H9 (cell line): ENCODE data around the gene SHE. TPM values are rescaled to one million over a fixed set of nuclear protein-coding genes. Genes with fewer than 3 reads are reported as not detected.

Experiments
- DNase-seq: peaks from one replicate; pipeline ENCODE4 v3.0.0-alpha.2; 2017
- H2AFZ ChIP-seq: one replicate; pipeline ENCODE4 v1.6.1; 2013; ENCODE audit warnings: mild to moderate bottlenecking, low read length, control low read depth, moderate library complexity
- H2AK5ac ChIP-seq: 2 replicates; pipeline ENCODE4 v1.6.1; 2013; ENCODE audit warnings: low read length, control low read depth, mixed read lengths; ENCODE audit not compliant: insufficient read length
- H2BK120ac ChIP-seq: one replicate; pipeline ENCODE4 v1.6.1; 2013; ENCODE audit warnings: low read depth, mild to moderate bottlenecking, low read length, control low read depth, inconsistent platforms; ENCODE audit not compliant: poor library complexity, severe bottlenecking
- H2BK12ac ChIP-seq: 2 replicates; pipeline ENCODE4 v1.6.1; 2013; ENCODE audit warnings: low read length, control low read depth, mixed read lengths, low read depth; ENCODE audit not compliant: insufficient read length
- H2BK15ac ChIP-seq: 2 replicates; pipeline ENCODE4 v1.6.1; 2013; ENCODE audit warnings: low read depth, low read length, control low read depth
- H2BK20ac ChIP-seq: one replicate; pipeline ENCODE4 v1.6.1; 2013; ENCODE audit warnings: low read depth, mild to moderate bottlenecking, low read length, control low read depth, inconsistent platforms; ENCODE audit not compliant: poor library complexity, severe bottlenecking
- H2BK5ac ChIP-seq: 2 replicates; pipeline ENCODE4 v1.6.1; 2013; ENCODE audit warnings: low read length, control low read depth, mixed read lengths; ENCODE audit not compliant: insufficient read length
- H3K14ac ChIP-seq: 2 replicates; pipeline ENCODE4 v1.6.1; 2013; ENCODE audit warnings: low read length, control low read depth; ENCODE audit not compliant: insufficient read depth
- H3K18ac ChIP-seq: 2 replicates; pipeline ENCODE4 v1.6.1; 2013; ENCODE audit warnings: low read depth, mild to moderate bottlenecking, mixed read lengths, low read length, control low read depth; ENCODE audit not compliant: insufficient read length
- H3K23ac ChIP-seq: 2 replicates; pipeline ENCODE4 v1.6.1; 2013; ENCODE audit warnings: low read length, control low read depth, mixed read lengths, low read depth; ENCODE audit not compliant: insufficient read length
- H3K23me2 ChIP-seq: 2 replicates; pipeline ENCODE4 v1.6.1; 2013; ENCODE audit warnings: low read depth, mild to moderate bottlenecking, mixed read lengths, low read length, control low read depth; ENCODE audit not compliant: insufficient read length, poor library complexity, severe bottlenecking
- H3K27ac ChIP-seq: 2 replicates; pipeline ENCODE4 v1.5.1; 2013; ENCODE audit warnings: low read length, control low read depth, mixed read lengths, low read depth; ENCODE audit not compliant: insufficient read length
- H3K27me3 ChIP-seq: 2 replicates; pipeline ENCODE4 v1.6.1; 2013; ENCODE audit warnings: low read length, control low read depth, inconsistent platforms; ENCODE audit not compliant: insufficient read depth
- H3K4ac ChIP-seq: 2 replicates; pipeline ENCODE4 v1.6.1; 2013; ENCODE audit warnings: low read depth, mild to moderate bottlenecking, control low read depth, inconsistent platforms, low read length, moderate library complexity
- H3K4me1 ChIP-seq: 2 replicates; pipeline ENCODE4 v1.6.1; 2013; ENCODE audit warnings: low read length, control low read depth, inconsistent platforms; ENCODE audit not compliant: insufficient read depth
- H3K4me2 ChIP-seq: 2 replicates; pipeline ENCODE4 v1.6.1; 2013; ENCODE audit warnings: low read length, control low read depth, mixed read lengths; ENCODE audit not compliant: insufficient read length, insufficient read depth
- H3K56ac ChIP-seq: 2 replicates; pipeline ENCODE4 v1.6.1; 2013; ENCODE audit warnings: low read depth, mild to moderate bottlenecking, mixed read lengths, low read length, control low read depth; ENCODE audit not compliant: insufficient read length
- H3K79me1 ChIP-seq: 2 replicates; pipeline ENCODE4 v1.6.1; 2013; ENCODE audit warnings: low read depth, mild to moderate bottlenecking, moderate library complexity, low read length, control low read depth, inconsistent platforms; ENCODE audit not compliant: insufficient read depth, poor library complexity, severe bottlenecking
- H3K79me2 ChIP-seq: 2 replicates; pipeline ENCODE4 v1.6.1; 2013; ENCODE audit warnings: low read length, control low read depth, inconsistent platforms; ENCODE audit not compliant: insufficient read depth
- H3K9ac ChIP-seq: 2 replicates; pipeline ENCODE4 v1.6.1; 2013; ENCODE audit warnings: low read length, control low read depth, mixed read lengths; ENCODE audit not compliant: insufficient read length; ENCODE audit errors: extremely low read depth
- H3K9me3 ChIP-seq: one replicate; pipeline ENCODE4 v1.6.1; 2013; ENCODE audit warnings: low read depth, low read length, inconsistent platforms; ENCODE audit not compliant: control insufficient read depth
- H3T11ph ChIP-seq: one replicate; pipeline ENCODE4 v1.6.1; 2013; ENCODE audit warnings: mild to moderate bottlenecking, low read length, control low read depth, inconsistent platforms
- H4K20me1 ChIP-seq: one replicate; pipeline ENCODE4 v1.6.1; 2013; ENCODE audit not compliant: control insufficient read depth, insufficient read length, insufficient read depth
- H4K5ac ChIP-seq: 2 replicates; pipeline ENCODE4 v1.6.1; 2013; ENCODE audit warnings: low read depth, mild to moderate bottlenecking, mixed read lengths, low read length, control low read depth; ENCODE audit not compliant: insufficient read length
- H4K8ac ChIP-seq: replicated peaks from 2 replicates; pipeline ENCODE4 v1.6.1; 2013; ENCODE audit warnings: low read length, control low read depth, mixed read lengths, low read depth; ENCODE audit not compliant: insufficient read length
- H4K91ac ChIP-seq: 2 replicates; pipeline ENCODE4 v1.6.1; 2013; ENCODE audit warnings: low read depth, mild to moderate bottlenecking, moderate library complexity, mixed read lengths, low read length, control low read depth; ENCODE audit not compliant: insufficient read length
- H3K27ac Mint-ChIP-seq, 3 experiments: 2 replicates in 2 of 3; 3 replicates in 1 of 3; pipeline ENCODE4 v1.8.0; 2020 to 2021; ENCODE audit warnings: mixed read lengths in 3 of 3, mild to moderate bottlenecking in 1 of 3, moderate library complexity in 1 of 3
- H3K27me3 Mint-ChIP-seq: 2 replicates; pipeline ENCODE4 v1.8.0; 2021; ENCODE audit warnings: low read depth, mild to moderate bottlenecking, moderate library complexity, mixed read lengths
- H3K36me3 Mint-ChIP-seq, 3 experiments: 2 replicates in 2 of 3; 3 replicates in 1 of 3; pipeline ENCODE4 v1.8.0; 2020 to 2021; ENCODE audit warnings: low read depth in 3 of 3, mixed read lengths in 3 of 3; ENCODE audit not compliant: insufficient read depth in 1 of 3
- H3K4me1 Mint-ChIP-seq, 2 experiments: 2 replicates each; pipeline ENCODE4 v1.8.0; 2020; ENCODE audit warnings: mixed read lengths in 2 of 2
- H3K4me3 Mint-ChIP-seq, 2 experiments: 2 replicates in 1 of 2; 3 replicates in 1 of 2; pipeline ENCODE4 v1.8.0; 2020 to 2021; ENCODE audit warnings: mild to moderate bottlenecking in 2 of 2, mixed read lengths in 2 of 2, moderate library complexity in 1 of 2
- H3K9me3 Mint-ChIP-seq, 2 experiments: 2 replicates in 1 of 2; 3 replicates in 1 of 2; pipeline ENCODE4 v1.8.0; 2020; ENCODE audit warnings: mild to moderate bottlenecking in 2 of 2, mixed read lengths in 2 of 2, moderate library complexity in 1 of 2
- CTCF ChIP-seq: fragments of 200-600 bp; sonication (generic); conservative IDR thresholded peaks from 3 replicates; pipeline ENCODE4 v1.8.0; 2021; ENCODE audit warnings: antibody characterized with exemption, mild to moderate bottlenecking
- total RNA-seq: library from RNA; stranded (reverse); gene quantifications from 2 replicates; pipeline ENCODE4 v1.2.1, GENCODE V29; 2021

Gene SHE
- total RNA-seq, 1 experiment from 2014 or later = 0.48 TPM

- Mint-ChIP-seq H3K4me3 (no peak overlapping the region), H3K36me3 (no peaks in the 10 kb centered on the region), H3K9me3 (no peaks in the 10 kb centered on the region), H3K4me1 (no peaks in the 10 kb centered on the region), H3K27me3 (peaks cover 9% of the 10 kb centered on the region), H3K27ac (no peak overlapping the region)
- no peak overlapping the region for H2BK20ac ChIP-seq
- no peaks in the 10 kb centered on the region for H3K4me1 ChIP-seq
- H3K27me3 ChIP-seq = no peaks in the 10 kb centered on the region
- H2AFZ ChIP-seq = no peak overlapping the region
- H4K5ac ChIP-seq = no peak overlapping the region
- no peak overlapping the region for H3K14ac ChIP-seq
- no peak overlapping the region for H4K8ac ChIP-seq
- H2BK15ac ChIP-seq = no peak overlapping the region
- no peaks in the 10 kb centered on the region for H4K20me1 ChIP-seq
- H4K91ac ChIP-seq = no peak overlapping the region
- no peak overlapping the region for H3K4ac ChIP-seq
- H3K23ac ChIP-seq = no peak overlapping the region
- no peak overlapping the region for H3T11ph ChIP-seq
- no peak for TF ChIP-seq CTCF
- H3K79me1 ChIP-seq = no peaks in the 10 kb centered on the region
- no peak overlapping the region for H3K9ac ChIP-seq
- H3K56ac ChIP-seq = no peak overlapping the region
- DNase-seq = no peak
- H3K18ac ChIP-seq = no peak overlapping the region
- H2BK12ac ChIP-seq = no peak overlapping the region
- no peaks in the 10 kb centered on the region for H3K23me2 ChIP-seq
- H2BK5ac ChIP-seq = no peak overlapping the region
- H2AK5ac ChIP-seq = no peak overlapping the region
- no peak overlapping the region for H3K27ac ChIP-seq
- no peaks in the 10 kb centered on the region for H3K79me2 ChIP-seq
- no peaks in the 10 kb centered on the region for H3K9me3 ChIP-seq
- H2BK120ac ChIP-seq = no peak overlapping the region
- H3K4me2 ChIP-seq = no peak overlapping the region
Observed at GRCh38 chr1:154524881-154525280, 22.7 kb upstream of the SHE start.
